ENCODE data around the gene DMXL1.
"Not testable (repeated sequence)": the region's sequence is repeated elsewhere in the genome, so short reads cannot be mapped to it uniquely, and the experiment has no call there.

DMXL1 gene

DNA sequence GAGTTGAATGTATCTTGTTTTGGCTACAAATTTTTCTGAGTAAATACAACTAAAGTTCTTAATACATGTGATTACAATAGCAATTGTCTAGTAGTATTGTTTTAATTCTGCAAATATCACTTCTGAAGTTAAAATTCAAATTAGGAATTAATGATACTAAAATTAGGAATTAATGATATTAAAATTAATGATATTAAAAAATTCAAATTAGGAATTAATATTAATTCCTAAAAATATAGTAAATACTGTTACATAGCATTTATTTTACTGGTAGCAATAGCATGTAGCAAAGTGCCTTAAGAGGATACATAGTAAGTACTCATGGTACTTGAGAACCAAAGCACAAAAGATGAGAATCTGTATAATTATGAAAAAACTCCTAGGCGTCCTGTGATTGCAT, 136.2 kb downstream of the DMXL1 start:
- no peak for DNase-seq (ENCODE audit: low spot score)

DNA sequence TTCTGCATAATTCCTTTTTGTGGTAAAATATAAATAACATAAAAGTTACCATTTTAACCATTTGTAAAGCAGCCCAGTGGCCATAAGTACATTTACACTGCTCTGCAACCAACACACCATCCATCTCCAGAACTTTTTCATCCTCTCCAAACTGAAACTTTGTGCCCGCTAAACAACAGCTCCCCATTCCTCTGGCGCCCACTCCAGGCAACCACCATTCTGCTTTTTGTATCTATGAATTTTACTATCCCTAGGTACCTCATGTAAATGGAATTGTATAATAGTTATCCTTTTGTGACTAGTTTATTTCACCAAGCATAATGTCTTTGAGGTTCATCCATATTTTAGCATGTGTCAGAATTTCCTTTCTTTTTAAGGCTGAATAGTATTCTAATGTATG, 141.1 kb downstream of the DMXL1 start:
- no peak for DNase-seq (ENCODE audit: low spot score)

DNA sequence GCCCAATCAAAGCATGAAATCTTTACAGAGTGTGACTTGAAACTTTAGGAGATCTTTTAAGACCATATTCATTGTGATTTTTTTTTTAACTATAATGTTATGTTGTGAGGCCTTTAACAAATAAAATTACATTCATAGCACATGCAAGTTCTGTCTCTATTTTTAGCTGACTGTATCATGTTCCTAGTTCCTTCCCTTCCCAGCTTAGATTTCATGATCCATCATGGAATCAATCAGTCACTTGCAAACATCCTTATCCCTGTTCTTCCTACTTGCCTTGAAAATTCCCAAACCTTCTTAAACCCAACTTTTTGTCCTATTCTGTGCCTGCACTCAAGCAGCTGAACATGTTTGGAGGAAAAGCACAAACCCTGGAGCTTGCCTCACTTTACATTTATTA, 141.8 kb downstream of the DMXL1 start:
- DNase-seq (ENCODE audit: low spot score): no peak

DNA sequence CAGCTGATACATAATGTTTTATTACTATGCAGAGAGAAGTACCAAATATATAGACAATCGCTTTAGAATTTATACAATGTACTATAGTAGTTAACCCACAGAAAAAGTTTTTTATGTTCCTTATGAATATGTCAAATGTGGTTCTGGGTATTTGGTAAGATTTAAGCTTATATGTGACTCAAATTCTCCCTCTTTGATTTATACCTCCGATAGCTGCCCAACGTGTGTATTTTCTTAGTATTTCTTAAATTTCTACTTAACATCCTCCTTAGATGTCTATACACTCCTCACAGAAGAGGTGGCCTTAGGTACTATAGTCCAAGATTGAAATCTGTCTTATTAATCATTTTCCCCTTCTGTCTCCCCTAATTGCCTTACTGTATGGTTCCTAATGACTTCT, 146.3 kb downstream of the DMXL1 start:
- no peak for DNase-seq (ENCODE audit: low spot score)

DNA sequence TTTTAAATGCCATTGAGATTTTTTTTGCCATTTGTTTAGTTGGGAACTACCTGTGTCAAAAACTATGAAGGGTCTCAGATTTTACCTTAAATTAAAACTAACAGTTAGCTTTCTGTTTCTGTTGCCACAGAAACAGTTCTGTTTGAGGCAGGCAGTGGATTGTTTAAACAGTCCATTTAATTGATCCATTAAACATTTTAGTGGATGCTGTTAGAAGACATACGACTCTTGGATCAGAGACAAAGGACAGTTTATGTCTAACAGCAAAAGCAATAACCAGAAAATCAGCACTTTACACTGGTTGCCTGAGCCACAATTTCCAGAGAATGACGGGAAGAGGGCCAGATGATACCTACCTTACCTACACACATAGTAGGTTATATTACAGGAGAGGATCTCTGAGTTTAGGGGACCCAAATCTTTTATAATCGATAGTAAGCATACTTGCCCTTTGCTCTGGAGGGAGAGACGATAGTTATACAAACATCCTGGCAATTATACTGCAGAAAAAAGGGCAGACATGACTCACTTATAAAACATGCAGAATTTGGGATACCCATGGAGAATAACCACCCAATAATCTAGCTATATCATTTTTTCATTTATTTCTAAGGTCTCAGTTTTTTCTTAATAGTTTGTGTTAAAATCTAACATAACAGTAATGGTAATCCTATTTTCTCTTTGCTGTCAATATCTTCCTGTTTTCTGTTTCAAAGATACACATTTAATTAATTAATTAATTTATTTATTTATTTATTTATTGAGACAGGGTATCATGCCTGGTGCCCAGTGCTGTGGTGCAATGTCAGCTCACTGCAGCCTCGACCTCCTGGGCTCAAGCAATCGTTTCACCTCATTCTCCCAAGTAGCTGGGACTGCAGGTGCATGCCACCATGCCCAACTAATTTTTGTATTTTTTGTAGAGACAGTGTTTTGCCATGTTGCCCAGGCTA, 148.2 kb downstream of the DMXL1 start:
- DNase-seq (ENCODE audit: low spot score): no peak

DNA sequence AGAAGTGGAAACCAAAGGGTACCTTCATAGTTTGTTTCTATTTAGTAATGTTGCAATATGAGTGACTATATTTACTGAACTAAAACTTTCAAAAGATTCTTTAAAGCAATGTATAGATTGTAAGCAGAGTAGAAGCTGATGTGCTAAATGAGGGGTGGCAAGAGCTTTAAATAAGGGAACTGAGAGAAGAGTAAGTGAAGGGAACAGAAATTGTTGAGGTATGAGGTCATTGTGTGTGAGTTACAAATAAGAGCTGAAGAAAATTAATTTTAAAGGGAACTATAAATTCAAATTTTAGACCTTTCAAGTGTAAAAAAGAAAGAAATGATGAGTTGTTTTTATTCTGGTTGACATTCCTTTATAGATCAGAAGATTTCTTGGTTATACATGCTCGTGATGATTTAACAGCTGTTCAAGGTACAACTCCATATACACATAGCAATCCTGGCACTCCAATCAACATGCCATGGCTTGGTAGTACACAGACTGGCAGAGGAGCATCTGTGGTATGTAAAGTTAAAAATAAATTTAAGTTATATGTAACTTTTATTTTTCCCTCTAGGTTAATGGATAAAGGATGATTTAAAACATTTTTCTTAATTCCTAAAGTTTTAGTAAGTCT, 149.8 kb downstream of the DMXL1 start:
- no peak for DNase-seq (ENCODE audit: low spot score)

DNA sequence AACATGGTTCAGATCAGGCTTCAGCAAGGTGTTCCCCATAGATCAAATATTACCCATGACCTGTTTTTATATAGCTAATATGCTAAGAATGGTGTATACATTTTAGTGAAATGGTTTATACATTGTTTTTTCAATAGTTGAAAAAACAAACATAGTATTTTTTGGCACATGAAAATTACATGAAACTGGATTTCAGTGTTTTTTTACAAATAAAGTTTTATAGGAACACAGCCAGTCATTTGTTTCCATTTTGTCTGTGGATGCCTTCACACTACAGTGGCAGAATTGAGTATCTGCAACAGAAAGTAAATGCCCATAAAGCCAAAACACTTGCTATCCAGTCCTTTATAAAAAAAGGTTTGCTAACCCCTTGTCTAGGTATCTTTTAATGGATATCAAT, 150.4 kb downstream of the DMXL1 start:
- DNase-seq (ENCODE audit: low spot score): no peak

DNA sequence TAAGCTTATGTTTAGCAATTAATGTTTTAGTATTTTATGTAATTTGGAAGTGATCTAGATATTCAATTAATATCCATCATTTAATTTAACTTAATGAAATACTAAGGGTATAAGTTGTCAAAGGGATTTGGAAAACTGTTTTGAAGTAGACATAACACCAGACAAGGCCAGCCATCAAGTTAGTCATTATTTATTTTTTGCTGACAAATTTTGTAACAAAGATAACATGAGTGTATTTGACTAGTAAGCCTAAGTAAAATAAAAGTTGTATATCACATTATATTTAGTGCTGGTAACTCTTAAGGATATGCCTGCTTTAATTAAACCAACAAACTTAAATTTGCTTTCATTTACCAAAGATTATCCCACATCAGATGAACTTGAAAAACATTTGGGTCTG, 159.1 kb downstream of the DMXL1 start:
- no peak for DNase-seq (ENCODE audit: low spot score)

DNA sequence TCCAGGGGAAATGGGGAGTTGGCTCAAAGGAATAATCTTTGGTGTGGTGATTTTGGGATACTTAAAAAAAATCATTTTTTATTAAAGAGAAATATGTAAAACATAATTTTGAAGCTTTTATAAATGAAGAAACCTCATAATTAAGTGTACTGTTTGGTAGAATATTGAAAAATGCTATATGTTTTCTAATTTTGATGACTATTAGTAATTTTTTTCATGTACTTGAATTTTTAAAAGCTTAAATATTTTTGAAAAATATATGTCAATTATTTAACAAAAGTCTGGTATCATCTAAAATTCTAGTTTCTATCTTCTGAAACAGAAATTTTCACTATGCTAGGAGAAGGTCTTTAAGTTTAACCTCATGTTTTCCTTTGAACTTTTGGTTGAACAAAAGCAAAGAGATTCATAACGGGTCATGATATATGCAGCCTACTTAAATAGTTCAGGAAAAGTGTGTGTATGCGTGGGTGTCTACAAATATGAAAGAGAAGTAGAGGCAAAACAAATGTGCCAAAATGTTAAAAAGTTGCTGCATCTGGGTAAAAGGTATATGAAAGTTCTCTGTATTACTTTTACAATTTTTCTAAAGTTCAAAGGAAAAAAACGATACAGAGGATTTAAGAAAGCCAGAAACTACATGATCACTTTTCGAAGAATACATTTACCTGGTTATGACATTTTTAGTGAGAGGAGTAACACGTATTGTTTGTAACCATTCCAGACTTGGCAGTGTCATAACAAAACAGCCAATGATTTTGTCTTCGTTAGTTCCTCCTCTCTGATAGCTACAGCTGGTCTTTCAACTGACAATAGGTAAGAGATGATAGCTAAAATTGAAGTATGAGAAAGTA, 167.6 kb downstream of the DMXL1 start:
- no peak for DNase-seq (ENCODE audit: low spot score)

DNA sequence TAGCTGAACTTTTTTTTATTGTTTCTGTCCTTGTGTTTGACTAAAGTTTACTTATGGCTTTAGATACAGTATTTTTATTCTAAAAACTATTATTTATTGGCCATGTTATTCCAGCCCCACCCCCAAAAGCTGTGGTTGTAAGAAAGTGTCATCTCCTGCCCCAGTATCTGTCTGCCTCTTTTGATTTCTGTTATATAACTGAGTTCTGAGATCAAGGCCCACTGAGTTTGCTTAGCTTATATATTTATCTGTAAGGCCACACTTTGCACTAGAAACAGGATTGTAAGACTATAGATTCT, 168.2 kb downstream of the DMXL1 start:
- no peak for DNase-seq (ENCODE audit: low spot score)

DNA sequence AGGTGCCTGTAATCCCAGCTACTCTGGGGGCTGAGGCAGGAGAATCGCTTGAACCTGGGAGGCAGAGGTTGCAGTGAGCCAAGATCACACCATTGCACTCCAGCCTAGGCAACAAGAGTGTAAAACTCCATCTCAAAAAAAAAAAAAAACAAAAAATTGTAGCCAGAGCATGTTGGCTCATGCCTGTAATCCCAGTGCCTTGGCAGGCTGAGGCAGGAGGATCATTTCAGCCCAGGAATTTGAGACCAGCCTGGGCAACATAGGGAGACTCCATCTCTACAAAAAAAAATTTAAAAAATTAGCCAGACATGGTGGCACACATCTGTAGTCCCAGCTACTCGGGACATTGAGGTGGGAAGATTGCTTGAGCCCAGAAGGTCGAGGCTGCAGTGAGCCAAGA, 168.9 kb downstream of the DMXL1 start:
- DNase-seq (ENCODE audit: low spot score): not testable (repeated sequence)

DNA sequence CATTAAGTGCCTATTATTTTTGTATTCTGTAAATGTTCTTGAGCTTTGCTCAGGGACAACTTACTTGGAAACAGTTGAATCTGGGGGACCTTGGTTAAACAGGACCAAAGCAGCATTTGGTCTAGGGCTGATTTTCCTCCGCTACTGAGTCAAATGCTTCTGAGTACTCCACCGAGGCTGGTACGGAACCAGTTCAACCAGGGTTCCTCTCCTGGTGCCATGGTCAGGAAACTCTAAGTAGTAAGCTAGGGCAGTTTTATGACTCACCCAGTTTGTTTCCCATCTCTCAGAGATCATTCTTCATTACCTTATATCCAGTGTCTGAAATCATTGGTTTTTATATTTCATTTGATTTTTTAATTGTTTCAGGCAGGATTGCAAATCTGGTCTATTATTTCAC, 173.0 kb downstream of the DMXL1 start:
- no peak for DNase-seq (ENCODE audit: low spot score)

DNA sequence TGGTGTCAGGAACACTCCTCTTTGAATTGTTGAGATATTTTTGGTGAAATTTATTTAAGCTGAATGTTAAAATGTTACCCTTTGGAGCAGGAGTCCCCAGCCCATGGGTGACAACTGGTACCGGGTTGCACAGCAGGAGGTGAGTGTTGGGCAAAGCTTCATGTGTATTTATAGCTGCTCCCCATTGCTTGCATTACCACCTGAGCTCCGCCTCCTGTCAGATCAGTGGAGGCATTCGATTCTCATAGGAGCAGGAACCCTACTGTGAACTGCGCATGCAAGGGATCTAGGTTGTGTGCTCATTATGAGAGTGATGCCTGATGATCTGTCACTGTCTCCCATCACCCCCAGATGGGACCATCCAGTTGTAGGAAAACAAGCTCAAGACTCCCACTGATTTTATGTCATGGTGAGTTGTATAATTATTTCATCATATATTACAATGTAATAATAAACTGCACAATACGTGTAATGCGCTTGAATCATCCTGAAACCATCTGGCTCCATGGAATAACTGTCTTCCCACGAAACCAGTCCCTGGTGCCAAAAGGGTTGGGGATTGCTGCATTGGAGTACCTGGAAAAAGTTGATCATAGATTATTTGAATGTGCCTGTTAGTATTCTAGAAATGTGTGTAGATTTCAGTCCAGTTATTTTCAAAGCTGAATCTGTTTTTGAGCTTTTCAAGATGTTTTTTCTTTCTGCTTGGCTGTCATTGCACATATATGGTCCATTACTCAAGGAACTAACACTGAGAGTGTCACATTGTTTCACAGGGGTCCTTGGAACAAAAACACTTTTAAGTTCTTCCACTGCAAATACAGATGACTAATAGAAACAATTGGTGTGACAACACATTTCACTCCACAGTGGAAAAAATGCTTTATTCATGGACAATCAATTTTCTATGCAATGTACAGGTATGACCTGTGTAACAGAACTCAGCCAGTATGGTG, 180.3 kb downstream of the DMXL1 start:
- no peak for DNase-seq (ENCODE audit: low spot score)

DNA sequence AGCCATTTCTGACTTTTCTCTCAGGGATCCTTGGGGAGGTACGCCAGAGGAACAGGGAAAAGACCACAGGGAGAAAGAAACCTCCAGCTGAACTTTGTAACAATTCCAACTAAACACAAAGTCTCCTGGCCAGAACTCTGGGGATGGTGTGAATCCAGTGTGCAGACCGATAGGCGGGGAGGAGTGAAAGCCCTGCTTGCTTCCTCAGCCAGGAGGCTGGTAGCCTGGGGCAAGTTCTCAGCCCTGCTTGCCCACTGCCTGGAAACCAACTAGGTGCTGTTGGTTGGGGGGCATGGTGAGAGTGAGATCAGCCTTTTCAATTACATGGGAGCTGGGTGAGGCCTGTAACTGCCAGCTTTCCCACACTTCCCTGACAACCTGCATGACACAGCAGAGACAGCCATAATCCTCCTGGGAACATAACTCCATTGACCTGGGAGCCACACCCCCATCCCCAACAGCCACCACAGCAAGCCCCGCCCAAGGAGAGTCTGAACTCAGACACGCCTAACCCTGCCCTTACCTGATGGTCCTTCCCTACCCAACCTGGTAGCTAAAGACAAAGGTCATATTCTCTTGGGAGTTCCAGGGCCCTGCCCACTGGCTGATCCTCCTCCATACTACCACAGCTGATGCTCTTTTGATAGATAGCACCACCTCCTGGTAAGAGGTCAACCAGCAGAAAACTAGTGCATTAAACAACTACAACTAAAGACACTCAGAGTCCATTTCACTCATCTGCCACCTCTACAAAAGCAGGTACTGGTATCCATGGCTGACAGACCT, 184.9 kb downstream of the DMXL1 start:
- no peak for DNase-seq (ENCODE audit: low spot score)

DNA sequence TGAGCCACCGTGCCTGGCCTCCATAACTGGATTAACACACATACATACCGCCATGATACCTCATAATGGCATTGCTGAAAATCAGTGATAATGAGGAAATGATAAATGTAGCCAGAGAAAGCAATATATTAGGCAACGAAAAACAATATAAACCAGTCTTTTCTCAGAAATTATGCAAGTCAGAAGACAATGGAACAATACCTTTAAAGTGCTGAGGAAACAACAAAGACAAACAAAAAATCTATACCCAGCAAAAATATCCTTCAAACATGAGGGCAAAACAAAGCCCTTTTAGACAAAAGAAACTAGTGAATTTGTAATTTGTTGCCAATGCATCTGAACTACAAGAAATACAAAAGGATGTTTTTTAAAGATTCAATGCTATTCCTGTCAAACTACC, 186.7 kb downstream of the DMXL1 start:
- DNase-seq (ENCODE audit: low spot score): no peak

DNA sequence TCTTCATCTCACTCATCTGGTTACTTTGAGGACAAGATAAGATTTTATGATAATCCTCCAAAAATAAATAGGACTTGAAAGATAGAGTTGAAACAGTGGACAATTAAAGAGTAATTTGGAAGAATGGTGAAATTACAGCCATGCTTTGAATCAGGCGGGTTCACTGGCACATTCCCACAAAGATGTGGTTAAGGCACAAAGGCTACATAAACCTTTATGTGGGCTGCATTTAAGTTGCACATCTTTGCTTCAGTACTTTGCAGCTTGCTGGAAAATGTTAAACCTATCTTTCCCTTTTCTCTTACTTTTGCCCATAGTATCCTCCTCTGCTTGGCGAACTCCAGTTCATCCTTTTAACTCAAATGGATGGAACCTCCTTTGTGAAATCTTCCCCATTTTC, 192.8 kb downstream of the DMXL1 start:
- DNase-seq (ENCODE audit: low spot score): no peak

DNA sequence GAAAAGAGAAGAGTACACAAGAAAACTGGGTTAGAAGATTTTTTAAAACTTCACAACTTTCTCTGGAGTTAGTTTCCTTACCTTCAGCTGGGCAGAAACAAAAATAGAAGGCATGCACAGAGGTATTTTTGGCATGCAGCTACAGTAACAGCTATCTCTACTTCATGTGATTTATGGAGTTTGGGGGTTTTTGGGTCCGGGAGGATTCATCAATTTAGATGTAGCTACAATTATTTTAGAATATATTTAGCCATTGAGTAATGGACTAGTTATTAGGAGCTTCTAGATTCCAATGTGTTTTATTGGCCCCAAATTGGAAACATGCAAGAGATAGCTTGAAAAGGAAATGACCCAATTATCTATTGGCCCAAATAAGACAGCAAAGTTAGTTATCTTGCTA, 193.3 kb downstream of the DMXL1 start:
- DNase-seq (ENCODE audit: low spot score): no peak

DNA sequence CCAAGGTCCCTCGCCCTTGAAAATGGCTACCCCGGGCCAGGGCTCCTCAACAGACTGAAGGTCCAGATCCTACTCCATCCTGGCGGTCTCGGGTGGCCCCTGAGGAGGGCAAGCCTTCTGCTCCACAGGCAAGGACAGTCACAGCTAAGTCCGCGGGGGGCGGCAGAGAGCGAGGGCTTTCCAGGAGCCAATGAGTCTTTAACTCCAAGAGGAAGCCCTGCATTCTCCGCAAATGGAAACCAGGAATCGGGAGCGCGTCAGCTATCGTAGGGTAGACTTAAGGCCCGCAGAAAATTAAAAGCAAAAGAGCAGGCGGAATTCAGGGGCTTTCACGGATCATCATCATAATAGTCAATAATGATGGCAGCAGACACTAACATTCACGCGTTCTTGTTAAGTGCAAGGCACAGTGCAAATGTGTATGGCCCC, 197.1 kb downstream of the DMXL1 start:
- DNase-seq (ENCODE audit: low spot score): peak; percentile 79

DNA sequence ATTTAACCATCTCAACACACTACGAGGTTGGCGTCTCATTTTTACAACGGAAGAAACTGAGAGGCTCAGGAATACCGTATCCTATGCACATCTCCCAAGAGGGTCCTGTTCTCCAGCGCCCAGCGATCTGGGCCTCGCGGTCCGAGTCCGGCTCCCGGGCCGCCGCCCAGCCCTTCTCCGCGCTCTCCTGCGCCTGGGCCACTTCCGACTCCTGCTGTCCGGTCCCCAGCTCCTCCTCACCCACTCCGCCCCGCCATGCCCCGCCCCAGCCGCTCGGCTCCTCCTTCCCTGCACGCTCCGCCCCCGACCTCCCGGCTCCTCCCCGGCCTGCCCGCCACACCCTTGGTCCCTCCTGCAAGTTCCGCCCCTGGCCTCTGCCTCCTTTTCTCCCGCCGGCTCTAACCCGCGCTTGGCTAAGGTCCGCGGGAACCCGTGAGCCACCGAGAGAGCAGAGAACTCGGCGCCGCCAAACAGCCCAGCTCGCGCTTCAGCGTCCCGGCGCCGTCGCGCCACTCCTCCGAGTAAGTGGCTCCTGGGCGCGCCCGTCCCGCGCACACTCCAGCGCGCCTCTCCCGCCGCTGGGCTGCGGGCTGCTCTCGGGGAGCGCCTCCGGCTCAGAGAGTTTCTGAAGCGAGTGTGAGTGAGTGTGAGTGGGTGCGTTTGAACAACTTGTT, 197.6 kb downstream of the DMXL1 start:
- DNase-seq (ENCODE audit: low spot score): peak; percentile 93

Data from CD4-positive, alpha-beta T cell treated with Interleukin-6 at 100 ng/mL for 8 hours (primary cell).